ENCODE results near the gene SLC24A4.

SLC24A4 gene

GRCh38 chr14:92544051-92544720, 221.2 kb downstream of the SLC24A4 start:
- no peak for DNase-seq (ENCODE audit: low read depth in 2 of 2)

DNA sequence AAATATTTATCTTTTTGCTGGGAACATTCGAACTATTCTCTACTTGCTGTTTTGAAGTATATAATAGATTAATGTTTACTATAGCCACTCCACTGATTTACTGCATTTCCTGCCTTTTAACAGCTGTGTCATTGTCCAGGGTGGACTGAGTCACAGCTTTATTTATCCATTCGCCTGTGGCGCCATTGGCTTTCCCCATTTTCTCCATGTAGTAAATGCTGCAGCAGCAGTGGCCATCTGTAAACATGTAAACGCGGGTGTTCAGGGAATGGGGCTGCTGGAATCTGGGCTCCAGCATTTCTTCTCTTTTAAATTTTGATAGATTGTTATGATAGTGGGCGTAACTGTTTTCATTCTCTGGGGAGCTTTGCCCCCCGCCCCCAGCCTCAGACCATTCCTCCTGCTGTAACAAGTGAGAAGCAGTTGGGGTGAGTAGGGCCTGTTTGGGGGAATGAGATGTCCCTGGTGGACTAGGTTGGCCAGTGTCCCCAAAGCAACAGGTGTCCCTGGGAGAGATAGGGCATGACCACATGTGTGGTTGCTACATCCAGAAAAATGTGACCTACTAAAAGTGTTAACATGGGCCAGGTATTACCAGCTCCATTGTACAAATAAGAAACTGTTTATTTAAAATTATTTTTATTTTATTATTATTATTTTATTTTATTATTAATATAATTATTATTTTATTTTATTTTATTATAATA, 223.5 kb downstream of the SLC24A4 start:
- DNase-seq (ENCODE audit: low read depth in 2 of 2) = no peak

DNA sequence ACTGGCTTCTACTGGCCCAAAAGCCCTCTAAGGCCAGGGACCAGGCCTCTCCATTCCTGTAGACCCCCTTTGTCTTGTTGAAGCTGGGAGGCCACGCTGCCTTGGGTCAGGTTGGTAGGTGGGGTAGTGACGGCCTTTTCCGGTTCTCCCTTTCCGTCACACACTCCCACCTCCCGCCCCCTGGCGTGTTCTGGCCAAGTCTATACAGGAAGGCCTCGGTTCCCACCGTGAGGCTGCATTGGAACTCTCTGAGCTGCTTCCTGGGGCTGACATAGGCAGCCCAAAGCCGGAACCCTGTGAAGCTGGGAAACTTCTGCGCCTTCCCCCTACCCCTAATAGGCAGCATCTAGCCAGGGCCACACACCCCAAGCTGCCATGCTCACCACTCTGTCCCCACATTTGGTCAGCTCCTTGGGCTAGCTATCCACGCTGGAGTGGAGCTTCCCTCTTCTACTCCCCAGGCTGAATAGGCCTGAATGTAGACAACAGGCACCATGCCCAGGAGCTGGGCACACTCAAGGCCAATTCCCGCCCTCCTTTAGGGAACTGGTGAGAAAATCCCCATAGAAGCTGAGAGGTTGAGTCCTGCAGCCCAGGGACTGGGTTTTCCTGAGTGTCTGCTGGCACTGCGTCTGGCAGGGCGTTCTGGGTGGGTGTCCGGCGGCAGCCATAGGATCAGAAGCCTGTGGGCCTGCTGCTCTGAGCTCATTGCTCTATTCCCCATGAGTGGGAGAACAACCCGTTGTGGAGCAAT, 226.3 kb downstream of the SLC24A4 start:
- no peak for DNase-seq (ENCODE audit: low read depth in 2 of 2)

DNA sequence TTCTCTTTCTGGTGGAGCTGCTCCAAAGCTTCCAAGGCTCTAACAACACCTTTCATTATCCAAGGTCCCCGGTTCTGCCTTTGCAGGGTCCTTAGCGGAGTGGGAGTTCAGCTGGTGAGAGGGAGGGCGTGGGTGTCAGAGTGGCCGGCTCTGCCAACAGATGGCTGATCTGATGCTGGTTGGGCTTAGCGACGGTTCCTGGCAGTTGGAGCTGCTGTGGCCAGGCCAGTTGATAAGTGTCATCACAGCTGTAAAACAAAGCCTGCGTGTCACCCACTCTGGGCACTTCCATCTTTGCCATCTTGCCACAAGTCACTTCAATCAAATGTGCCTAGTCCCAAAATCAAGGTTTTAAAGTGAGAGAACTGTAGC, 226.9 kb downstream of the SLC24A4 start:
- DNase-seq (ENCODE audit: low read depth in 2 of 2) = no peak

Data from activated CD4-positive, alpha-beta T cell treated with anti-CD3 and anti-CD28 coated beads for 24 hours (primary cell).